Hepatocyte (in vitro differentiated cells): Measurements from ENCODE around the gene SERPINB12. TPM values are rescaled to one million over a fixed set of nuclear protein-coding genes. Genes with fewer than 3 reads are reported as not detected.

Experiments used
- DNase-seq: peaks from one replicate; pipeline ENCODE4 v3.0.0-alpha.2; 2016; ENCODE audit warnings: low spot score
- H2AFZ ChIP-seq: fragments of 200-600 bp; sonication (generic); 2 replicates; pipeline ENCODE4 v1.6.0; 2016; ENCODE audit warnings: antibody characterized with exemption, mild to moderate bottlenecking
- H3K27ac ChIP-seq: fragments of 200-600 bp; sonication (generic); 2 replicates; pipeline ENCODE4 v1.5.1; 2016; ENCODE audit warnings: mild to moderate bottlenecking
- H3K27me3 ChIP-seq: fragments of 200-600 bp; sonication (generic); 2 replicates; pipeline ENCODE4 v1.6.1; 2016
- H3K36me3 ChIP-seq: fragments of 200-600 bp; sonication (generic); replicated peaks from 2 replicates; pipeline ENCODE4 v1.5.1; 2016; ENCODE audit warnings: low read depth; ENCODE audit not compliant: insufficient read depth
- H3K4me1 ChIP-seq: fragments of 200-600 bp; sonication (generic); 2 replicates; pipeline ENCODE4 v1.5.1; 2016; ENCODE audit warnings: mild to moderate bottlenecking, moderate library complexity; ENCODE audit not compliant: insufficient read depth
- H3K4me2 ChIP-seq: fragments of 200-600 bp; sonication (generic); 2 replicates; pipeline ENCODE4 v1.6.0; 2016
- H3K4me3 ChIP-seq: fragments of 200-600 bp; sonication (generic); 2 replicates; pipeline ENCODE4 v1.5.1; 2016; ENCODE audit warnings: mild to moderate bottlenecking
- H3K79me2 ChIP-seq: fragments of 200-600 bp; sonication (generic); 2 replicates; pipeline ENCODE4 v1.6.0; 2017; ENCODE audit warnings: mild to moderate bottlenecking
- H3K9me2 ChIP-seq: fragments of 200-600 bp; sonication (generic); replicated peaks from 2 replicates; pipeline ENCODE4 v1.6.0; 2017; ENCODE audit warnings: mild to moderate bottlenecking; ENCODE audit not compliant: insufficient read depth
- H3K9me3 ChIP-seq: fragments of 200-600 bp; sonication (generic); 2 replicates; pipeline ENCODE4 v1.5.1; 2016; ENCODE audit warnings: low read depth, mild to moderate bottlenecking
- H4K20me1 ChIP-seq: fragments of 200-600 bp; sonication (generic); 2 replicates; pipeline ENCODE4 v1.6.0; 2016; ENCODE audit warnings: mild to moderate bottlenecking; ENCODE audit not compliant: insufficient read depth, poor library complexity, severe bottlenecking
- EZH2 ChIP-seq: fragments of 200-600 bp; sonication (generic); IDR thresholded peaks from 2 replicates; pipeline ENCODE4 v1.6.1; 2016; ENCODE audit warnings: antibody characterized with exemption, mild to moderate bottlenecking, borderline replicate concordance
- EZH2phosphoT487 ChIP-seq: fragments of 200-600 bp; sonication (generic); IDR thresholded peaks from one replicate; pipeline ENCODE4 v1.6.1; 2018; ENCODE audit warnings: antibody characterized with exemption, mild to moderate bottlenecking, low read depth, moderate library complexity; ENCODE audit not compliant: unreplicated experiment, severe bottlenecking
- WGBS: methylation state at CpG from one replicate; pipeline ENCODE4 v1.1.6; 2016; ENCODE audit warnings: low lambda C conversion rate; ENCODE audit errors: missing lambda C conversion rate; 5-methylcytosine and 5-hydroxymethylcytosine counted together
- polyA plus RNA-seq: library from polyadenylated mRNA; unstranded; fragments of >200 nt; fragmentation: Nextera tagmentation; extraction: Ambion mirVana; gene quantifications from 2 replicates; pipeline ENCODE4 v1.2.1, GENCODE V29; 2016
- total RNA-seq: library from RNA; depleted of rRNA; stranded (reverse); fragments of >200 nt; gene quantifications from 2 replicates; pipeline ENCODE4 v1.2.3, GENCODE V29; 2014
- TF ChIP-seq, protein P1 (sequence below): fragments of 200-600 bp; sonication (generic); IDR thresholded peaks from 2 replicates; pipeline ENCODE4 v1.5.1; 2016; ENCODE audit warnings: antibody characterized with exemption, mild to moderate bottlenecking; ENCODE audit not compliant: poor library complexity

Gene SERPINB12
- total and polyA plus RNA-seq, 2 experiments from 2014 or later = not detected

- WGBS = 79% methylated on average over 4 of the region's 4 CpGs
Measured at GRCh38 chr18:63604791-63605567, 62.8 kb downstream of the SERPINB12 start.

DNA sequence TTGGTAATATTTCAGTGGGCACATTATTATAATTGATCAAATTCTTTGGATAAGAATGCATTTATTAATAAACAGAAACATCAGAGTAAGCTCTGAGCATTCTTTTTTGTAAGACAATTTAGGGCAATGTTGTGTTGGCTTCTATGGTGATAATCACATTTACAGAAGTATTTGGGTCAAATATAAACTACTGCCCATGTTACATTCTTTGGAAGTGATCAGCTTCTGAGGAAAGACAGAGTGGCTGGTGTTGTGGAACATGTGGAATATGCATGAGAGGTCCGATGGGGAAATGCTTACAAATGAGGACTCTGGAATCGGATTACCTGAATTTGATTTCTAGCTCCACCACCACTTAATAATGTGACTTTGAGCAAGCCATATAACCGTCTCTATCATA, 64.4 kb downstream of the SERPINB12 start:
- Histone ChIP-seq H3K4me3 (no peak overlapping the region), H3K79me2 (no peaks in the 10 kb centered on the region), H3K4me1 (no peaks in the 10 kb centered on the region), H3K36me3 (no peaks in the 10 kb centered on the region), H2AFZ (no peak overlapping the region), H3K27me3 (no peaks in the 10 kb centered on the region), H4K20me1 (no peaks in the 10 kb centered on the region), H3K9me3 (no peaks in the 10 kb centered on the region), H3K27ac (no peak overlapping the region), H3K4me2 (no peak overlapping the region), H3K9me2 (no peaks in the 10 kb centered on the region)
- DNase-seq = no peak
- 87% methylated on average over 3 of the region's 3 CpGs for WGBS
- TF ChIP-seq EZH2 (no peak), EZH2phosphoT487 (no peak)
- TF ChIP-seq, protein P1, sequence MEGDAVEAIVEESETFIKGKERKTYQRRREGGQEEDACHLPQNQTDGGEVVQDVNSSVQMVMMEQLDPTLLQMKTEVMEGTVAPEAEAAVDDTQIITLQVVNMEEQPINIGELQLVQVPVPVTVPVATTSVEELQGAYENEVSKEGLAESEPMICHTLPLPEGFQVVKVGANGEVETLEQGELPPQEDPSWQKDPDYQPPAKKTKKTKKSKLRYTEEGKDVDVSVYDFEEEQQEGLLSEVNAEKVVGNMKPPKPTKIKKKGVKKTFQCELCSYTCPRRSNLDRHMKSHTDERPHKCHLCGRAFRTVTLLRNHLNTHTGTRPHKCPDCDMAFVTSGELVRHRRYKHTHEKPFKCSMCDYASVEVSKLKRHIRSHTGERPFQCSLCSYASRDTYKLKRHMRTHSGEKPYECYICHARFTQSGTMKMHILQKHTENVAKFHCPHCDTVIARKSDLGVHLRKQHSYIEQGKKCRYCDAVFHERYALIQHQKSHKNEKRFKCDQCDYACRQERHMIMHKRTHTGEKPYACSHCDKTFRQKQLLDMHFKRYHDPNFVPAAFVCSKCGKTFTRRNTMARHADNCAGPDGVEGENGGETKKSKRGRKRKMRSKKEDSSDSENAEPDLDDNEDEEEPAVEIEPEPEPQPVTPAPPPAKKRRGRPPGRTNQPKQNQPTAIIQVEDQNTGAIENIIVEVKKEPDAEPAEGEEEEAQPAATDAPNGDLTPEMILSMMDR = no peak

More at GRCh38 chr18:63604791-63605567, 62.8 kb downstream of the SERPINB12 start:
- H3K9me3 ChIP-seq = no peaks in the 10 kb centered on the region
- TF ChIP-seq, protein P1 = no peak
- TF ChIP-seq EZH2phosphoT487 (no peak), EZH2 (no peak)
- no peak overlapping the region for H3K27ac ChIP-seq
- no peaks in the 10 kb centered on the region for H3K79me2 ChIP-seq
- H3K4me2 ChIP-seq = no peak overlapping the region
- H3K4me1 ChIP-seq = no peaks in the 10 kb centered on the region
- no peaks in the 10 kb centered on the region for H3K9me2 ChIP-seq
- H2AFZ ChIP-seq = no peak overlapping the region
- H4K20me1 ChIP-seq = no peaks in the 10 kb centered on the region
- DNase-seq = no peak
- no peaks in the 10 kb centered on the region for H3K36me3 ChIP-seq
- no peak overlapping the region for H3K4me3 ChIP-seq
- no peaks in the 10 kb centered on the region for H3K27me3 ChIP-seq

DNA sequence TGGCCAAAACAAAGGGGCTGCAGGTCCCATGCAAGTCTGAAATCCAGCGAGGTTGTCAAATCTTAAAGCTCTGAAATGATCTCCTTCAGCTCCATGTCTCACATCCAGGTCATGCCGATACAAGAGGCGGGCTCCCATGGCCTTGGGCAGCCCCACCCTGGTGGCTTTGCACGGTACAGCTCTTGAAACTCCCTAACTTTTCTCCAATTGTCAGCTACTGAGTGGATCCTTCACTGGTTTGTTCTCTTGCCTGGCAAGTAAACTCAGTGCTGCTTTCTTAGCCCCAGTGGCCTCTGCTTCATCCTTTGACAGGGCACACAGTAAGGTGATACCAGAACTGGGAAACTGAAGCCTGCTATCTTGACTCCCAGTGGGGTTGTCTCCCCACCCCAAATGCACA, 71.3 kb downstream of the SERPINB12 start:
- TF ChIP-seq, protein P1 = no peak
- TF ChIP-seq EZH2phosphoT487 (no peak), EZH2 (no peak)
- Histone ChIP-seq H3K27me3 (no peaks in the 10 kb centered on the region), H3K4me1 (no peaks in the 10 kb centered on the region), H3K9me2 (no peaks in the 10 kb centered on the region), H3K9me3 (no peaks in the 10 kb centered on the region), H2AFZ (no peak overlapping the region), H3K4me3 (no peak overlapping the region), H3K4me2 (no peak overlapping the region), H3K79me2 (no peaks in the 10 kb centered on the region), H3K36me3 (no peaks in the 10 kb centered on the region), H3K27ac (no peak overlapping the region), H4K20me1 (no peaks in the 10 kb centered on the region)
- WGBS = 88% methylated on average over 4 of the region's 4 CpGs
- DNase-seq = no peak
